Loucy (cell line): ENCODE measurements around the gene SLC28A1.

Experiments
- CTCF ChIP-seq: fragments of 200-600 bp; sonication (generic); conservative IDR thresholded peaks from 2 replicates; pipeline ENCODE4 v1.5.1; 2014; ENCODE audit warnings: mild to moderate bottlenecking, antibody characterized with exemption, low read length
- EZH2phosphoT487 ChIP-seq: fragments of 200-600 bp; IDR thresholded peaks from 2 replicates; pipeline ENCODE4 v1.6.1; 2018; ENCODE audit warnings: antibody characterized with exemption, mild to moderate bottlenecking, moderate library complexity, borderline replicate concordance

- TF ChIP-seq CTCF (no peak), EZH2phosphoT487 (no peak)
Observed at GRCh38 chr15:84980196-84981053, 96.0 kb downstream of the SLC28A1 start.
